ENCODE data around the gene CORO7. TPM values are rescaled to one million over a fixed set of nuclear protein-coding genes. Genes with fewer than 3 reads are reported as not detected.
"Not testable (repeated sequence)": the region's sequence is repeated elsewhere in the genome, so short reads cannot be mapped to it uniquely, and the experiment has no call there.

CORO7 gene
- total and polyA plus RNA-seq, 2 donors (not counting 1 experiment from before 2014, with no cell fraction given), result 117 to 230 TPM

DNA sequence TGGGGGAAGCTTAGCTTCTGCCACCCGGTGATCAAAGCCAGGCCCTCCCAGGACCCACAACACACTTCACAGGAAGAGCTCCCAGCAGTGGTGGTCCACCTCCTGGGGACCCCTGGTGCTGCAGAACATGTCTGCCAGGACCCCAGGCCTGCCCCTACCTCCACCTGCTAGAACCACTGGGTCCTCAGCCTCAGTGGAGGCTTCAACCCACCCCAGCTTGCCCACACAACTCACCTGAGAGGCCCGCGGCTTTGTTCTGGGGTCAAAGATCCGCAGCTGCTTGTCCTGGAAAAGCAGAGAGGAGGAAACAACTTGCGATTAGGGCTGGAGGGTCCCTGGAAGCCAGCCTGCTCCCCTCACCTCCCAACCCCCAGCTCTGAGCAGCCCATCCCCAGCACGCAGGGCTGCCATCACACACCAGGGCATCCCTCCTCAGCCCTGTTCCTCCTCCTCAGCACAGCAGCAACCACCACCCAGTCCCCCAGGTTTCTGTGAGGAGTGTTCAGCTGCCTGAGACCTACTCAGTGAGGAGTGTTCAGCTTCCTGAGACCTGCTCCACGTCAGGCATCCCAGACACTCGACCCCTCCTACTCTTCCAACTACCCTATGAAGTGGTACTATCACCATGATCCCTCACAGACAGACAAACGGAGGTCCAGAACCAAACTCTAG lies 21.2 kb downstream of the CORO7 start:
- H3K4me1 ChIP-seq (ENCODE audit: control insufficient read depth in 2 of 2, insufficient read depth in 2 of 2, low read length in 2 of 2), result no peaks in the 10 kb centered on the region
- no peak overlapping the region for H3K4me2 ChIP-seq (replicated peaks; ENCODE audit: low read depth, low read length, poor library complexity, severe bottlenecking)
- no peaks in the 10 kb centered on the region for H3K27me3 ChIP-seq (replicated peaks in 1 of 4; ENCODE audit: control extremely low read depth in 1 of 4, control insufficient read depth in 3 of 4, insufficient read depth in 4 of 4, low read length in 3 of 4)
- Mint-ChIP-seq H3K4me3 (no peak overlapping the region), H3K9me3 (ENCODE audit: insufficient read depth) (no peaks in the 10 kb centered on the region), H3K27ac (no peak overlapping the region), H3K27me3 (no peaks in the 10 kb centered on the region), H3K4me1 (no peaks in the 10 kb centered on the region)
- H3K9me3 ChIP-seq (ENCODE audit: control extremely low read depth in 1 of 3, control insufficient read depth in 2 of 3, insufficient read depth in 1 of 3, low read length in 2 of 3), result no peaks in the 10 kb centered on the region
- no peak overlapping the region for H3K27ac ChIP-seq (ENCODE audit: low read length in 2 of 2)
- ChIA-PET CTCF (interaction anchor here (3.0 kb wide), 1 partner anchor 8 kb away, joined by 16 read pairs; no protein-coding TSS in a partner anchor), POLR2A (no interaction called here)
- no peak for ATAC-seq (ENCODE audit: low read depth)
- peaks cover 89% of the 10 kb centered on the region for H4K20me1 ChIP-seq (ENCODE audit: control insufficient read depth, insufficient read depth, low read length, poor library complexity, severe bottlenecking)
- no peak for TF ChIP-seq EZH2 (IDR thresholded peaks at IDR 0.05; ENCODE audit: borderline replicate concordance, insufficient read depth, low read depth, low read length, poor library complexity, severe bottlenecking)
- TF ChIP-seq, protein P1, sequence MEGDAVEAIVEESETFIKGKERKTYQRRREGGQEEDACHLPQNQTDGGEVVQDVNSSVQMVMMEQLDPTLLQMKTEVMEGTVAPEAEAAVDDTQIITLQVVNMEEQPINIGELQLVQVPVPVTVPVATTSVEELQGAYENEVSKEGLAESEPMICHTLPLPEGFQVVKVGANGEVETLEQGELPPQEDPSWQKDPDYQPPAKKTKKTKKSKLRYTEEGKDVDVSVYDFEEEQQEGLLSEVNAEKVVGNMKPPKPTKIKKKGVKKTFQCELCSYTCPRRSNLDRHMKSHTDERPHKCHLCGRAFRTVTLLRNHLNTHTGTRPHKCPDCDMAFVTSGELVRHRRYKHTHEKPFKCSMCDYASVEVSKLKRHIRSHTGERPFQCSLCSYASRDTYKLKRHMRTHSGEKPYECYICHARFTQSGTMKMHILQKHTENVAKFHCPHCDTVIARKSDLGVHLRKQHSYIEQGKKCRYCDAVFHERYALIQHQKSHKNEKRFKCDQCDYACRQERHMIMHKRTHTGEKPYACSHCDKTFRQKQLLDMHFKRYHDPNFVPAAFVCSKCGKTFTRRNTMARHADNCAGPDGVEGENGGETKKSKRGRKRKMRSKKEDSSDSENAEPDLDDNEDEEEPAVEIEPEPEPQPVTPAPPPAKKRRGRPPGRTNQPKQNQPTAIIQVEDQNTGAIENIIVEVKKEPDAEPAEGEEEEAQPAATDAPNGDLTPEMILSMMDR (IDR thresholded peaks at IDR 0.05), result no peak
- peaks cover 5 to 63% of the 10 kb centered on the region in 2 experiments for H3K36me3 ChIP-seq (replicated peaks in 1 of 2; ENCODE audit: control extremely low read depth in 1 of 2, control insufficient read depth in 1 of 2, extremely low read depth in 1 of 2, insufficient read depth in 2 of 2, low read length in 1 of 2)
- no peak overlapping the region for H3K9ac ChIP-seq (ENCODE audit: low read length)
- no peak overlapping the region for H2AFZ ChIP-seq (ENCODE audit: insufficient read depth, low read depth, low read length, poor library complexity, severe bottlenecking)
- intact Hi-C loops (cut with micrococcal nuclease), result no loop called here
- DNase-seq, result no peak
- 93% methylated on average over 5 of the region's 9 CpGs for WGBS (ENCODE audit: insufficient coverage)
- H3K4me3 ChIP-seq (ENCODE audit: control extremely low read depth in 1 of 5, extremely low read depth in 1 of 5, insufficient read depth in 1 of 5, low read depth in 2 of 5, low read length in 4 of 5), result no peak overlapping the region
- H3K79me2 ChIP-seq (ENCODE audit: control insufficient read depth, insufficient read depth, low read length), result peaks cover 48% of the 10 kb centered on the region

DNA sequence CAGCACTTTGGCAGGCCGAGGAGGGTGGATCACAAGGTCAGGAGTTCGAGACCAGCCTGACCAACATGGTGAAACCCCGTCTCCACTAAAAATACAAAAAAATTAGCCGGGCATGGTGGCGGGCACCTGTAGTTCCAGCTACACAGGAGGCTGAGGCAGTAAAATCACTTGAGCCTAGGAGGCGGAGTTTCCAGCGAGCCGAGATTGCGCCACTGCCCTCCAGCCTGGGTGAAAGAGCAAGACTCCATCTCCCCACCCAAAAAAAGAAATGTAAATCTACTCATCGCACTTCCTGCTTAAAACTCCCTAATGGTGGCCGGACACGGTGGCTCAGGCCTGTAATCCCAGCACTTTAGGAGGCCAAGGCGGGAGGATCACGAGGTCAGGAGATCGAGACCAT lies 22.5 kb downstream of the CORO7 start:
- H3K9me3 Mint-ChIP-seq (ENCODE audit: insufficient read depth); H3K9me3 ChIP-seq (ENCODE audit: control extremely low read depth in 1 of 3, control insufficient read depth in 2 of 3, insufficient read depth in 1 of 3, low read length in 2 of 3); H3K4me3 ChIP-seq (ENCODE audit: control extremely low read depth in 1 of 5, extremely low read depth in 1 of 5, insufficient read depth in 1 of 5, low read depth in 2 of 5, low read length in 4 of 5); H3K4me2 ChIP-seq (replicated peaks; ENCODE audit: low read depth, low read length, poor library complexity, severe bottlenecking); H3K4me1 Mint-ChIP-seq; H2AFZ ChIP-seq (ENCODE audit: insufficient read depth, low read depth, low read length, poor library complexity, severe bottlenecking); H3K27me3 ChIP-seq (replicated peaks in 1 of 4; ENCODE audit: control extremely low read depth in 1 of 4, control insufficient read depth in 3 of 4, insufficient read depth in 4 of 4, low read length in 3 of 4); H3K9ac ChIP-seq (ENCODE audit: low read length); H3K27me3 Mint-ChIP-seq; H3K4me1 ChIP-seq (ENCODE audit: control insufficient read depth in 2 of 2, insufficient read depth in 2 of 2, low read length in 2 of 2); intact Hi-C loops (cut with micrococcal nuclease); H3K4me3 Mint-ChIP-seq; H3K27ac Mint-ChIP-seq; DNase-seq; ATAC-seq (ENCODE audit: low read depth); H3K27ac ChIP-seq (ENCODE audit: low read length in 2 of 2): not testable (repeated sequence)
- Histone ChIP-seq H3K79me2 (ENCODE audit: control insufficient read depth, insufficient read depth, low read length) (peaks cover 56% of the 10 kb centered on the region), H4K20me1 (ENCODE audit: control insufficient read depth, insufficient read depth, low read length, poor library complexity, severe bottlenecking) (peaks cover 94% of the 10 kb centered on the region), H3K36me3 (replicated peaks in 1 of 2; ENCODE audit: control extremely low read depth in 1 of 2, control insufficient read depth in 1 of 2, extremely low read depth in 1 of 2, insufficient read depth in 2 of 2, low read length in 1 of 2) (peaks cover 5 to 73% of the 10 kb centered on the region in 2 experiments)
- ChIA-PET CTCF (interaction anchor here (2.3 to 3.0 kb wide), 2 partner anchors 9 to 35 kb away, joined by 8 to 16 read pairs; no protein-coding TSS in a partner anchor), POLR2A (interaction anchor here (0.6 kb wide), 1 partner anchor 67 kb away, joined by 3 read pairs; no protein-coding TSS in a partner anchor)
- 95% methylated on average over 7 of the region's 15 CpGs for WGBS (ENCODE audit: insufficient coverage)
